MCF 10A (cell line): ENCODE results near the gene PKDCC. TPM values are rescaled to one million over a fixed set of nuclear protein-coding genes. Genes with fewer than 3 reads are reported as not detected.

Experiments used
- BruUV-seq: library from RNA; stranded (reverse); fragments of 400-500 nt; replicated peaks from 2 replicates; lab custom pipeline; 2021; lab: Mats Ljungman, UMichigan
- CTCF ChIA-PET: fragments of 300-600 bp; sonication (Branson Sonifier 250); formaldehyde crosslinking; extraction: SDS; loops from one replicate; lab custom pipeline; 2021; ENCODE audit warnings: antibody characterized with exemption, inconsistent platforms; lab: Yijun Ruan, JAX
- POLR2A ChIA-PET: fragments of 300-600, 350-650 bp; sonication (Branson Sonifier 250); formaldehyde crosslinking; extraction: SDS; loops from one replicate; lab custom pipeline; 2020; ENCODE audit warnings: antibody characterized with exemption, inconsistent platforms; lab: Yijun Ruan, JAX
- DNase-seq: peaks from one replicate; pipeline ENCODE4 v3.0.0-alpha.2; 2018; ENCODE audit not compliant: unreplicated experiment
- H3K27ac Mint-ChIP-seq: one replicate; pipeline ENCODE4 v1.8.0; 2022; ENCODE audit warnings: mild to moderate bottlenecking, low read depth, mixed read lengths; ENCODE audit not compliant: unreplicated experiment
- H3K27me3 Mint-ChIP-seq: one replicate; pipeline ENCODE4 v1.8.0; 2022; ENCODE audit warnings: mixed read lengths; ENCODE audit not compliant: insufficient read depth, unreplicated experiment
- H3K36me3 Mint-ChIP-seq: one replicate; pipeline ENCODE4 v1.8.0; 2022; ENCODE audit warnings: mild to moderate bottlenecking, moderate library complexity, mixed read lengths; ENCODE audit not compliant: insufficient read depth, unreplicated experiment
- H3K4me1 Mint-ChIP-seq: one replicate; pipeline ENCODE4 v1.8.0; 2022; ENCODE audit warnings: mixed read lengths; ENCODE audit not compliant: insufficient read depth, unreplicated experiment
- H3K4me3 Mint-ChIP-seq: one replicate; pipeline ENCODE4 v1.8.0; 2022; ENCODE audit warnings: mild to moderate bottlenecking, moderate library complexity, mixed read lengths; ENCODE audit not compliant: unreplicated experiment
- H3K9me3 Mint-ChIP-seq: one replicate; pipeline ENCODE4 v1.8.0; 2022; ENCODE audit warnings: mixed read lengths; ENCODE audit not compliant: unreplicated experiment
- CTCF ChIP-seq: fragments of 200-600 bp; IDR thresholded peaks from one replicate; pipeline ENCODE4 v1.8.0; 2022; ENCODE audit warnings: antibody characterized with exemption, mild to moderate bottlenecking; ENCODE audit not compliant: unreplicated experiment
- intact Hi-C: fragments of 100-400 bp; cut with micrococcal nuclease; formaldehyde crosslinking; loops from 2 replicates; pipeline ENCODE4 v1.14.1; 2022
- total RNA-seq: library from RNA; stranded (reverse); gene quantifications from 2 replicates; pipeline ENCODE4 v1.2.3, GENCODE V29; 2022

Gene PKDCC
- total RNA-seq, 1 experiment from 2014 or later = 0.49 TPM

DNA sequence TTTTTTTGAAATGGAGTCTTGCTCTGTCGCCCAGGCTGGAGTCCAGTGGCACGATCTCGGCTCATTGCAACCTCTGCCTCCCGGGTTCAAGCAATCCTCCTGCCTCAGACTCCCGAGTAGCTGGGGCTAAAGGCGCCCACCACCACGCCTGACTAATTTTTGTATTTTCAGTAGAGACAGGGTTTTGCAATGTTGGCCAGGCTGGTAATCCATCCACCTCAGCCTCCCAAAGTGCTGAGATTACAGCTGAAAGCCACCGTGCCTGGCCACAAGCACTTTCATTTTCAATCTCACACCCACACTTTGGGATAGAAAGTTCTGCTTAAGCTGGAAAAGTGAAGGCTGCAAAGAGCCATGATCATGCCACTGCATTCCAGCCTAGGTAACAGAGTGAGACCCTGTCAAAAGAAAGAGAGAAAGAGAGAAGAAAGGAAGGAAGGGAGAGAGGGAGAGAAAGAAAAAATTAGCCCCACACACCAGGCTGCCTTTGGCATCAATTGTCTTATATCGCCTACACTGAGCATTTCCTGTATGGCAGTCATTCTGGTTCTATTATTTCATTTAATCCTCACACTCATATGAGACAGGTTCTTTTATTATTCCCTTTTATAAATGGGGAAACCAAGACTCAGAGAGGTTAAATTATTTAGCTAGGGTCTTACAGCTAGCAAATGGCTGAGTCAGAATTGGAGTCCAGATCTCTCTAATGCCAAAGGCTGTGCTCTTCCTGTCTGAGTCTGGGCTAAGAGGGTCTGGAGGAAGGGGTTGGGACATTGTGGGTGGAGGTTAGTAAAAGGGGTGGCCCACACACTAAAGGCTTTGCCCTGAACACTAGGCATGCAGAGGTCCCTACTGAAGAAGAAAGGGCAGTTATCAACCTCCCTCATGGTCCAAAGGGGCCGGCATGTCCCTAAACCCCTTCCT lies 37.9 kb upstream of the PKDCC start:
- no peaks in the 10 kb centered on the region for H3K4me1 Mint-ChIP-seq

GRCh38 chr2:42010743-42011298 lies 37.0 kb upstream of the PKDCC start:
- Mint-ChIP-seq H3K27me3 (peaks cover 4% of the 10 kb centered on the region), H3K9me3 (no peaks in the 10 kb centered on the region), H3K27ac (no peak overlapping the region), H3K36me3 (no peaks in the 10 kb centered on the region), H3K4me1 (no peaks in the 10 kb centered on the region), H3K4me3 (no peak overlapping the region)
- DNase-seq = peak; percentile 74
- TF ChIP-seq CTCF = no peak
- intact Hi-C loops = no loop called here
- POLR2A ChIA-PET = interaction anchor here (0.6 kb wide), 1 partner anchor 14 kb away, joined by 3 read pairs; no protein-coding TSS in a partner anchor
- no TSS peak for BruUV-seq
- CTCF ChIA-PET = interaction anchor here (0.6 kb wide), 1 partner anchor 543 kb away, joined by 4 read pairs; no protein-coding TSS in a partner anchor

More for the DNA sequence above, 37.9 kb upstream of the PKDCC start:
- DNase-seq = no peak
- Mint-ChIP-seq H3K4me3 (no peak overlapping the region), H3K27ac (no peak overlapping the region), H3K27me3 (peaks cover 12% of the 10 kb centered on the region), H3K36me3 (no peaks in the 10 kb centered on the region), H3K9me3 (no peaks in the 10 kb centered on the region)
- intact Hi-C loops = no loop called here
- no peak for TF ChIP-seq CTCF
- no TSS peak for BruUV-seq
- ChIA-PET CTCF (interaction anchor here (0.6 kb wide), 1 partner anchor 544 kb away, joined by 4 read pairs; no protein-coding TSS in a partner anchor), POLR2A (interaction anchor here (0.6 kb wide), 1 partner anchor 13 kb away, joined by 3 read pairs; no protein-coding TSS in a partner anchor)

- no TSS peak for BruUV-seq
- ChIA-PET POLR2A (interaction anchor here (1.2 kb wide), 2 partner anchors 10 to 119 kb away, joined by 3 to 4 read pairs; no protein-coding TSS in a partner anchor), CTCF (no interaction called here)
- no peaks in the 10 kb centered on the region for H3K27me3 Mint-ChIP-seq
- no peaks in the 10 kb centered on the region for H3K4me1 Mint-ChIP-seq
- H3K36me3 Mint-ChIP-seq = no peaks in the 10 kb centered on the region
- no peak overlapping the region for H3K4me3 Mint-ChIP-seq
- intact Hi-C loops = no loop called here
- no peak for DNase-seq
- no peak for TF ChIP-seq CTCF
- H3K9me3 Mint-ChIP-seq = no peaks in the 10 kb centered on the region
- H3K27ac Mint-ChIP-seq = no peak overlapping the region
Observed at GRCh38 chr2:42012137-42012536, 35.7 kb upstream of the PKDCC start.

DNA sequence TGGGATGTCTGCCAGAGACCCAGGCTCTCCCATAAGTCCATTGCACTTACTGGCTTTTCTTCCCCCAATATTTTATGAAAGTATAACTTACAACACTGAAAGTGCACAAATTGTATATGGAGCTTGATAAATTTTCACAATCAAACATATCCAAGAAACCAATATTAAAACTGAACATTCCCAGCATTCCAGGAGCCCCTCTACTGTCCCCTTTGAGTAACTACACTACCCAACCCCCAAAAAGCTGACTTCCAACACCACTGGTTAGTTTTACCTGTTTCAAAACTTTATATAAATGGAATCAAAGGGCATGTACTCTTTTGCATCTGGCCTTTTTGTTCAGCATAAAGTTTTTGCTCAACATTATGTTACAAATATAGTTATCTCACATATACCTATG lies 35.2 kb upstream of the PKDCC start:
- H3K27me3 Mint-ChIP-seq = no peaks in the 10 kb centered on the region
- POLR2A ChIA-PET = interaction anchor here (1.2 kb wide), 2 partner anchors 9 to 119 kb away, joined by 3 to 4 read pairs; no protein-coding TSS in a partner anchor
- no TSS peak for BruUV-seq

More for the DNA sequence above, 35.2 kb upstream of the PKDCC start:
- no peaks in the 10 kb centered on the region for H3K9me3 Mint-ChIP-seq
- no peaks in the 10 kb centered on the region for H3K4me1 Mint-ChIP-seq
- DNase-seq = no peak
- H3K36me3 Mint-ChIP-seq = no peaks in the 10 kb centered on the region
- no peak for TF ChIP-seq CTCF
- H3K27ac Mint-ChIP-seq = no peak overlapping the region
- CTCF ChIA-PET = interaction anchor here (0.5 kb wide), 1 partner anchor 45 kb away, joined by 3 read pairs; no protein-coding TSS in a partner anchor
- intact Hi-C loops = no loop called here
- no peak overlapping the region for H3K4me3 Mint-ChIP-seq
